ENCODE data around the gene EXPH5. TPM values are rescaled to one million over a fixed set of nuclear protein-coding genes. Genes with fewer than 3 reads are reported as not detected.

EXPH5 gene
- total and polyA plus RNA-seq, 9 donors, result 0.12 to 5.7 (median 2.1) TPM

GRCh38 chr11:108538022-108538424, 55.5 kb downstream of the EXPH5 start:
- no peaks in the 10 kb centered on the region for H3K9me3 ChIP-seq
- TF ChIP-seq POLR2A (IDR thresholded peaks at IDR 0.05) (no peak), CTCF (IDR thresholded peaks at IDR 0.05) (no peak), EP300 (IDR thresholded peaks at IDR 0.05) (no peak)
- H3K27ac ChIP-seq, result no peak overlapping the region
- no peak overlapping the region for H3K4me3 ChIP-seq
- H3K27me3 ChIP-seq, result no peaks in the 10 kb centered on the region
- no peak for DNase-seq
- H3K4me1 ChIP-seq (ENCODE audit: insufficient read depth), result no peaks in the 10 kb centered on the region
- no peaks in the 10 kb centered on the region for H3K36me3 ChIP-seq
- 9 to 17% (median 14%) methylated on average over 8 of the region's 8 CpGs for WGBS, 3 donors
- intact Hi-C loops (cut with DNase I), result no loop called here

- DNase-seq, result no peak
- intact Hi-C loops (cut with DNase I), result no loop called here
- Histone ChIP-seq H3K27ac (no peak overlapping the region), H3K27me3 (no peaks in the 10 kb centered on the region), H3K9me3 (no peaks in the 10 kb centered on the region), H3K4me3 (no peak overlapping the region), H3K4me1 (ENCODE audit: insufficient read depth) (no peaks in the 10 kb centered on the region), H3K36me3 (no peaks in the 10 kb centered on the region)
- TF ChIP-seq POLR2A (IDR thresholded peaks at IDR 0.05), result no peak
- no peak for TF ChIP-seq CTCF (IDR thresholded peaks at IDR 0.05)
- 84 to 92% (median 85%) methylated on average over 5 of the region's 5 CpGs for WGBS, 3 donors
These were observed 56.8 kb downstream of the EXPH5 start for GRCh38 chr11:108536783-108537182.

- no peak for DNase-seq
- TF ChIP-seq POLR2A (IDR thresholded peaks at IDR 0.05) (no peak), CTCF (IDR thresholded peaks at IDR 0.05) (no peak), EP300 (IDR thresholded peaks at IDR 0.05) (no peak)
- Histone ChIP-seq H3K27ac (no peak overlapping the region), H3K4me3 (no peak overlapping the region), H3K9me3 (no peaks in the 10 kb centered on the region), H3K36me3 (no peaks in the 10 kb centered on the region), H3K27me3 (no peaks in the 10 kb centered on the region), H3K4me1 (ENCODE audit: insufficient read depth) (no peaks in the 10 kb centered on the region)
- intact Hi-C loops (cut with DNase I), result no loop called here
- 64 to 79% (median 69%) methylated on average over 6 of the region's 6 CpGs for WGBS, 3 donors
These were observed 58.1 kb downstream of the EXPH5 start for GRCh38 chr11:108535384-108535955.

- Histone ChIP-seq H3K36me3 (no peaks in the 10 kb centered on the region), H3K4me1 (ENCODE audit: insufficient read depth) (no peaks in the 10 kb centered on the region), H3K4me3 (no peak overlapping the region), H3K27me3 (no peaks in the 10 kb centered on the region), H3K9me3 (no peaks in the 10 kb centered on the region), H3K27ac (no peak overlapping the region)
- DNase-seq, result no peak
- 60 to 87% (median 77%) methylated on average over 2 of the region's 2 CpGs for WGBS, 3 donors
- intact Hi-C loops (cut with DNase I), result no loop called here
- no peak for TF ChIP-seq POLR2A (IDR thresholded peaks at IDR 0.05)
- no peak for TF ChIP-seq CTCF (IDR thresholded peaks at IDR 0.05)
- no peak for TF ChIP-seq EP300 (IDR thresholded peaks at IDR 0.05)
These were observed 59.2 kb downstream of the EXPH5 start for GRCh38 chr11:108534274-108534882.
